GM18868 (cell line): ENCODE data around the gene KANSL1.
A peak's percentile ranks its signal among the peaks of the same experiment; 100 is the strongest.
"Not testable (repeated sequence)": the region's sequence is repeated elsewhere in the genome, so short reads cannot be mapped to it uniquely, and the experiment has no call there.

ENCODE experiments used
- ATAC-seq: cut with Tn5 transposase; IDR thresholded peaks from one replicate; pipeline ENCODE4 v1.9.1; 2021; ENCODE audit warnings: mild to moderate bottlenecking, moderate library complexity; ENCODE audit not compliant: unreplicated experiment

The KANSL1 gene

DNA sequence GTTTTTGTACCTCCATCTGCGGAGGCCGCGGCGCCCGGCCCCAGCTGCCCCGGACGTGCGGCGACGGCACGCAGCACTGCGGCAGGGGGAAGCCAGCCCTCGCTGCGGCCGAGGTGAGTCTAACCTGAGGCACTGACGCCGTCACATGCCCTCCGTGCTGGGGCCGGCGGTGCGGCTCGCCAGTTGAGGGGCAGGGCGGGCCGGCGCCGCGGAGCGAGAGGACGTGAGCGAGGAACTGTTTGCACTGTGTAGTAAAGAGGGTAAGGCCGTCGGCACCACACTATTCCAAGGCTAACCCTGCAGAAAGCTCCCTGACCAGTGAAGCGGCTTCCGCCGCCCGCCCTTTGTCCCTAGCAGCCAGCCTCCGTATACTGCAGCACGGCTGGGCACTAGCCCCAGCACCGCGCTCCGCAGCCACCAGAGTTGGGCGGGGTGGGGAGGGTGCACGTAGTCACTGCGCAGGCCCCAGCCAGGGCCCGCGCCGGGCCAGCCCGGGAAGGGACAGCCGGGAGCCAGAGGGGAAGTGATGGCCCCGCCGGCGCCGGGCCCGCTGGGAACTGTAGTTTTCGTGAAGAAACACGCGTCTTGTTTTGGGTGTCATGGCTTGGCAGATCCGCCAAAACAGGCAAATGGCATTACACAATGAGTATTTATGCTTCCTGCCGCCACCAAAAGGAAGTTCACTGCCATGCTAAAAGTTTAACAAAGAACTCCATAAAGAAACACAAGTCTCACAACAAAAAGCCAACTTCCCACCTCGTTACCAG, 580 bp upstream of the KANSL1 start:
- peak; percentile 65 for ATAC-seq

DNA sequence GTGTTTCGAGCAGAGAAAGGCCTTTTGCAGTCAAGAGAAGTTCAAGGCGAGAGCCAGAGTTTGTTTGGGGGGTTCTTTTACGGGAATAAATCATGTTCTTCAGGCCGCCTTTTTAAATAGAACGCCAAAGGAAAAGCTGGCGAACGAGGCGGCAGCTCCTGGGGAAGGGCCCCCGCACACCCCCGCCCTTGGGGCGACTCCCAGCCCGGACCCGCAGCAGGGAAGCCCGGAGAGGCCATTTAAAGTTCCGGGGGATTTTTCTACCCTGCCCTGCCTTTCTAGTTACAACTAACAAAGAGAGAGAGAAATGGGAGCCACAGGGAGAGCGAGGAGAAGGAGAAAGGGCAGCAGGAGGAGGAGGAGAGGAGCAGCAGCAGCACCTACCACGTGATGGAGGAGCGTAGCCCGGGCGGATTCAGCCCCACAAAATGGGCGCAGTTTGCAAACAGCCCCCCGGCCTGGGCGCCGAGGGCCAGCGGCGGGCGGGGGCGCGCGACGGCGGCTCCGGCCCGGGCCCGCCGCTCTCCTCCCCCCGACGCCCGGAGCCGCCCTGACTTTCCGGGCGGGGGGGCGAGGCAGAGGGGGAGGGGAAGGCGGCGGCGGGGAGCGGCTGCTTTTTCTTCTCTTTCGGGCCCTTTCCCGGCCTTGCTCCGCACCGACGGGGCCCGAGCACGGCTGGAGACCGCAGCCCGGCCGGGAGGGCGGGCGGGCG, 634 bp downstream of the KANSL1 start:
- ATAC-seq: peak; percentile 24

DNA sequence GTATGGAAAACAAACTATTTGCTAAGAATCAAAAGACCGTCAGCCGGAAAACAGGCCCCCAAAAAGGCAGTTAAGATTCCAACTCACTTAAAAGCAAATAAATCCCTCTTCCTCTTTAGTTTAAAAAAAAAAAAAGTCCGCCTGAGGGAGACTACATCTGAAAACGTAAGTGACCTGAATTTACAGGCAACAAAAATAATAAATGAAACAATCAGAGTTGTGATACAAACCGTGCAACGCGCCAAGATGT, 1.1 kb downstream of the KANSL1 start:
- ATAC-seq: no peak

DNA sequence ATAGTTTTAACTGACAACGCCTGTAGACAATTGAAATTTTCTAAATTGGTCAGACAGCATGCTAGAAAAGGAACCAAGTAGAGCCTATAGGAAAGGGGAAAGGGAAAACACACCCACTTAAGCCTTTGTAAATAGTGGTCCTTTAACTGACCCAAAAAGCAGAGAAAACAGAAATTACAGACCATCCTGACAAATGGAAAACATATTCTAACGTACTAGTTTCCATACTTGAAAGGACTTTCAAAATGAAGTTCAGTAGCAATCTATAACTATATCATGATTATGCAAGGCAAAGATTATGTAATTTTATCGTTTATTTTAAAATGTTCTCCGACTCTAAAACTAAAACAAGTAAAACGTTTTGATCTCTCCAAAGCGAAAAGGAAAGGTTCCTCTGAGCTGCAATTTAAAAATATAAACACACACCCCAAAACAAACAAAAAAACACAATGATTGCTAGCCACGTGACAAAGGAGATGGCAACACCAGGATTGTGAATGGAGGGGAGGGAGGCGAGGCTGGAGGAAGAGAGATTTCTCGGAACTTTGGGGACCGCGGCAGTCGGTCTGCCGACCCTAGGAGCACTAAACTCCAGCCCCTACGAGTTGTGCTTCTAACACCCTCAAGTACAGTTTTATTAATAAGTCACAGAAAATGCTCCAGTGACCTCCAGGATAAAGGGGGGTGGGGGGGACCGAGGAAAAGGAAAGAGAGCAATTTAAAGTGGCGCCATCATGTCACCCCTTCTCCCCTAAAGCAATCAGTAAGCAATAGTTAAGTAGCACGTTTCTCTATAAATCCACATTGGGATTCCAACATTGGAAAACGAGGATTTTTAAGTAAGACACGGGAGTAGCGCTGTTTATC, 1.7 kb downstream of the KANSL1 start:
- ATAC-seq: no peak

DNA sequence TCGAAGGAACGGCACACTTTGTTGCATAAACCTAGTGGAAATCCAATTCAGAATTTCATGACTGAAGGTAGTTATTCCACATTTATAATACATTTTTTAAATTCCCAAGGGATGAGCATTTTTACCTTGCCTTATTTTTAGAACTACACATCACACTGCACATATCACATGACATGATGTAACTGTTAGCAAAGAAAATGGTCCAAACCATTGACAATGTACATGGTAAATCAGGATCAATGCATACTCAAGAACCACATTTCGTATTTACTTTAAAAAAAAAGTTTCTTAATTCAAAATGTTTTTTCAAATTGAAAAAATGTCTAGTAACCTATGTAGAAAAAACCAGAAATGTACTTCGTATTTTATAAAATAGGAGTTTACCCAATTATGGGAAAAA, 2.5 kb downstream of the KANSL1 start:
- ATAC-seq: no peak

DNA sequence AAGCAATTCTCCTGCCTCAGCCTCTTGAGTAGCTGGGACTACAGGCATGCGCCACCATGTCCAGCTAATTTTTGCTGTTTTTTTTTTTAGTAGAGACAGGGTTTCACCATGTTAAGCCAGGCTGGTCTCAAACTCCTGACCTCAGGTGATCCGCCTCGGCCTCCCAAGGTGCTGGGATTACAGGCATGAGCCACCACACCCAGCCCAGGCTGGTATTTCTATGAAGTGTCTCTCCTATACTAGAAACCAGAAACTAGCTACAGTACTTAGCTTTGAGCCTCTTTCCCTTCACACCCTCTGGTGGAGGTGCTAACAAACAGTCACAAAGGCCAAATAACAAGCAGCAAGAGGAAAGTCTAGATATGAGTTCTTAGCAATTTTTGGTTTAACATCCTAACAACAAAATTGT, 6.4 kb downstream of the KANSL1 start:
- ATAC-seq: not testable (repeated sequence)

DNA sequence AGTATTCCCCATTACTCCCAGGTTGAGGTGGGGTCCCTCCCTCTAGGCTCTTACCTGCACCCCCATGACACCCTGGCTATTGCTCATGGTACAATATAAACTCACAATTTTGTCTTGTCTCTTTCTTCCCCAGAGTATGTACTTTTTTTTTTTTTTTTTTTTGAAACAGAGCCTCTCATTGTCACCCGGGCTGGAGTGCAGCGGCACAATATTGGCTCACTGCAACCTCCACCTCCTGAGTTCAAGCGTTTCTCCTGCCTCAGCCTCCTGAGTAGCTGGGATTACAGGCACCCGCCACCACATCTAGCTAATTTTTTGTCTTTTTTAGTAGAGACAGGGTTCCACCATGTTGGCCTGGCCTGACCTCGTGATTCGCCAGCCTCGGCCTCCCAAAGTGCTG, 8.5 kb downstream of the KANSL1 start:
- no peak for ATAC-seq

DNA sequence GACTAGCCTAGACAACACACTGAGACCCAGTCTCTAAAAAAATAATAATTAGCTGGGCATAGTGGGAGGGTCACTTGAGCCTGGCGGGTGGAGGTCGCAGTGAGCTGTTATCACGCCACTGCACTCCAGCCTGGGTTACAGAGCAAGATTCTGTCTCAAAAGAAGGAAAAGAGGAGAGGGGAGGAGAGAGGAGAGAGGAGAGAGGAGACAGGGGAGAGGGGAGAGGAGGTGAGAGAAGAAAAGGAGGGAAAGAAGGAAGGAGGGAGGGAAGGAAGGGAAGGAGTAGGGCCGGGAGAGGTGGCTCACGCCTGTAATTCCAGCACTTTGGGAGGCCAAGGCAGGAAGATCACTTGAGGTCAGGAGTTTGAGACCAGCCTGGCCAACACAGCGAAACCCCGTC, 9.8 kb downstream of the KANSL1 start:
- ATAC-seq: not testable (repeated sequence)

DNA sequence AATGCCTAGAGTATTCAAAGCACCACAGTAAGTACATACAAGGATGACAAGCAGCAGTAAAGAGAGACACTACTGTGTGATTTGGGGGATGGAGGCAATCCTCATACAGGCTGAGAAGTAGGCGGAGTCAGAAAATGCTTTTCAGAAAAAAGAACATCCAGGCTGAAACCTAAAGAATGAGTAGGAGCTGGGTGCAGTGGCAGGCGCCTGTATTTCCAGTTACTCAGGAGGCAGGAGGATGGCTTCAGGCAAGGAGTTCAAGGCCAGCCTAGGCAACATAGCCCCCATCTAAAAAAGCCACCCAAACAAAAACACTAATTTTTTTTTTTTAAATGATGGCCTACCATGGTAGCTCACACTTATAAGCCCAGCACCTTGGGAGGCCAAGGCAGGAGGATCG, 10.3 kb downstream of the KANSL1 start:
- no peak for ATAC-seq

DNA sequence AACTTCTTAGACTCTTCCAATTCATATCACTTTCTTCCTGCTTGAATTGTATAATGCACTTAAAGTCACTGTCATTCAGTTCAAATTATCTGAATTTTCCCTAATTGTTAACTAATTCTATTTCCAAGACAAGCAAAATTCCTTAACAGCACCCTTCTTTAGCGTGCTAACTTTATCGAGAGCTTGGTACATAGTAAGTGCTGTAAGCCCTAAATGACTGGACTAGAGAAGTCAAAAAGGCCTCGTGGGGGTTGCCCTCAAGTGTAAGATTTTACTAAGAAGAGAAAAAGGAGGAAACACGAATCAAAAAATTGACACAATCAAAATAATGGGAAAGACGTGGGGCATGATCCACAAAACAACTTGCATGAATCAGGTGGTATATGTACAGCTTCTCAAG, 11.3 kb downstream of the KANSL1 start:
- ATAC-seq: no peak

DNA sequence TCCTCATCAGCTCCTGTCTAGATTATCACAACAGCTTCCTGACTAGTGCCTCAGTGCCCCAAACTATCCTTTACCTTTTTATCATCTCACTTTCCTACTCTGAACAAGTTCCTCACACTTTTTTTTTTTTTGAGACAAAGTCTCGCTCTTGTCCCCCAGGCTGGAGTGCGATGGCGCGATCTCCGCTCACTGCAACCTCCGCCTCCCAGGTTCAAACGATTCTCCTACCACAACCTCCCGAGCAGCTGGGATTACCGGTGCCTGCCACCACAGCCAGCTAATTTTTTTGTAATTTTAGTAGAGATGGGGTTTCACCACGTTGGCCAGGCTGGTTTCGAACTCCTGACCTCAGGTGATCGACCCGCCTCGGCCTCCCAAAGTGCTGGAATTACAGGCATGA, 11.9 kb downstream of the KANSL1 start:
- ATAC-seq: not testable (repeated sequence)

DNA sequence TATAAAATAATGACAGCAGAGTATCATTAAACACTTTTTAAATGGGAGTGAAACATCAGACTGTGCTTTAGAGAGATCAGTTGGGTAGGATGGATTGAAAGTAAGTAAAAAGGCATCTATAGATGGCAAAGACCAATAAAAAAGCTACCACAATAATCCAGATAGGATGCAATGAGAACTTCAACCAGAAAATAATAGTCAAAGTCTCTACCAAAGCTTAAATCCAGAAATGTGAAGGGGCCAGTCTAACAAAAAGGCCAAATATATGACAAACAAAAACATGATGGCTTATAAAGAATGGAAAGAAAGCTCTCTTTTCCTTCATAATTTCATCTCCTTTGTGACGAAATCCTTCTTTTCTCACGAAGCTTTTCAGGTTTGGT, 12.3 kb downstream of the KANSL1 start:
- no peak for ATAC-seq

DNA sequence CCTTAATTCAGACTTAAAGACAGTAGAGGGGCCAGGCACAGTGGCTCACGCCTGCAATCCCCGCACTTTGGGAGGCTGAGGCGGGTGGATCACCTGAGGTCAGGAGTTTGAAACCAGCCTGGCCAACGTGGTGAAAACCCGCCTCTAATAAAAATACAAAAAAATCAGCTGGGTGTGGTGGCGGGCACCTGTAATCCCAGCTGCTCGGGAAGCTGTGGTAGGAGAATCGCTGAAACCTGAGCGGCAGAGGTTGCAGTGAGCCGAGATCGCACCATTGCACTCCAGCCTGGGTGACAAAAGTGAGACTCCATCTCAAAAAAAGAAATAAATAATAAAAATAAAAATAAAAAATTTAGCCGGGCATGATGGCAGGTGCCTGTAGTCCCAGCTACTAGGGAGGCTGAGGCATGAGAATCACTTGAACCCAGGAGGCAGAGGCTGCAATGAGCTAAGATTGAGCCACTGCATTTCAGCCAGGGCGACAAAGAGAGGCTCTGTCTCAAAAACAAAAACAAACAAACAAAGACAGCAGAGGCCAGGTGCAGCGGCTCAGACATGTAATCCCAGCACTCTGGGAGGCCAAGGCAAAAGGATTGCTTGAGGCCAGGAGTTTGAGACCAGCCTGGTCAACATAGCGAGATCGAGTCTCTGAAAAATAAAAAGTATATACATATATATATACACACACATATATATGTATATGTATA, 12.9 kb downstream of the KANSL1 start:
- not testable (repeated sequence) for ATAC-seq

DNA sequence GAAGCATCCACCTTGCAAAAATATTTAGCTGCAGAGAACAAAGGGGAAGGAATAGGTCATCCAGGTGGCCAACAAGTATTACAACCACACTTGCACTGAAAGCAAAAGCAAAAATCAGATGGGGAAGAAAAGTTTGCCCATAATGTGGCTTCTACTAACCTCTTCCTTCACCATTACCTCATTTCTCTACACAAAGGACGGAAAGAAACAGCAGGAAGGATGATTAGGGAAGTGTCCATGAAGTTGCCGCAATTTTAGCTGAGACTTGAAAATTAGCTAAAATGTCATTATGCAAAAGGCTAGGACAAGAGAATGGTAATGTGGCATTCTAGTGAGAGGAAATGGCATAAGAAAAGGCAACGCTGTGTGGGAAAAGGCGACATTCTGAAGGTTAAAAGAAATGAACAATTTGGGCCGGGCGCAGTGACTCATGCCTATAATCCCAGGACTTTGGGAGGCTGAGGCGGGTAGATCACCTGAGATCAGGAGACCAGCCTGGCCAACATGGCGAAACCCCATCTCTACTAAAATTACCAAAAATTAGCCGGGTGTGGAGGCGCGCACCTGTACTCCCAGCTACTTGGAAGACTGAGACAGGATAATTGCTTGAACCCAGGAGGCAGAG, 13.7 kb downstream of the KANSL1 start:
- ATAC-seq: no peak

DNA sequence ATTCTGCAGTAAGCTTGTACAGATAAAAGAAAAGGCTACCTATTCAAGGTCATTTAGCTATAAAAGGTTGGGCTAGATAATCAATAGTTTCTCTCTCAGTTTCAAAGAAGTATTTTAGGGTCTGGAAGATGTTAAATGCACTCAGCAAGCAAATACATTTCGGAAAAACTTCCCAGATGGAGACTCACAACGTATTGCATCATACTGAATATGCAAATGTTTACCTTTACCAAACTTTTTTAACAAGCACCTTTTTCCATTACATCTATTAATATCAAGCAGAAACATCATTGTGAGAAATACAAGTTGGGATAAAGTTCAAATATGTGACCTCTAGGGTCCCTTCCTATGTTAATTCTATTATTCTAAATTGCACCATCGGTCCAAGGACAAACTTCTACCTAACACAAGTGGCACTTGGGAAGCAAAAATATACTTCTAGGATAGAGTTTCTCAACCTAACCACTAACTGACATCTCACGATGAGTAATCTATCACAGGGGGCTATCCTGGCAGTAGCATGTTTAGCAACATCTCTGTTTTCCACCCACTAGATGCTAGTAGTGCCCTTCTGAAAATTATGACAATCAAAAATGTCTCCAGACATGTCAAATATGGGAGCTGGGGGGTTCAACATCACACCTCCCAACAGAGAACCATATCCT, 14.5 kb downstream of the KANSL1 start:
- no peak for ATAC-seq

DNA sequence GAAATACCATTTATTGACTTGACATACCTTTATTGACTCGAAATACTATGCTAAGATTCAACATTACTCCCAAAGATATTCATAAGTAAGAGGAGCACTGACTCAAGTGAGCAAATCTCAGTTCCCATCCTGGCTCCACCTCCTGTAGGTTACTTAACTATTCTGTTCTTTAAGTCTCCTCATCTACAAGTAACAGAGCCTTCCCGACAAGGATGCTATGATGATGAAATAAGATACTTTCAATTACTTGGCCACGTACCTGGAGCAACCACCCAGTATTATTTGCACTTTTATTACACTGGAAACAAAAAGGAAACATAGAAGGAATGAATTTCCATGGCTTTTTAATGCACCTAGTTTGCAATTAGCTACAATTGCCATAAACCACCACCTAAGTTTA, 16.3 kb downstream of the KANSL1 start:
- ATAC-seq: no peak

DNA sequence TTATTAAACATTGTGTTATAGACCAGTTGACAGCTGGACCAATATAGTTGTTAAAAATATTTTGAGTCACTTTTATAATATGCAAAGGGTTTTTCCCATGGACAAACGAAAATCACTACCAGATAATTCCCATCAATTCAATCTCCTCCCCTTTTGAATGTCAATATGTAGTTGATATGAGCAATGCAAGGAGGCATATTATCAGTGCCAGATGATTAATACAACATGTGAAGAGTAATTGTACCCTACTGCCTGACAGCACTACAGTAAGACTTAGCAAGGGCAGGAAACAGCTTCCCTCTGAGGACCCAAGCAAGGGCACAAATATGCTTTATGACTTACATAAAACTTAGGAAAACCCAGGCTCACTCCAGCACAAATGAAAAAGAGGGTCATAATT, 17.3 kb downstream of the KANSL1 start:
- ATAC-seq: no peak

DNA sequence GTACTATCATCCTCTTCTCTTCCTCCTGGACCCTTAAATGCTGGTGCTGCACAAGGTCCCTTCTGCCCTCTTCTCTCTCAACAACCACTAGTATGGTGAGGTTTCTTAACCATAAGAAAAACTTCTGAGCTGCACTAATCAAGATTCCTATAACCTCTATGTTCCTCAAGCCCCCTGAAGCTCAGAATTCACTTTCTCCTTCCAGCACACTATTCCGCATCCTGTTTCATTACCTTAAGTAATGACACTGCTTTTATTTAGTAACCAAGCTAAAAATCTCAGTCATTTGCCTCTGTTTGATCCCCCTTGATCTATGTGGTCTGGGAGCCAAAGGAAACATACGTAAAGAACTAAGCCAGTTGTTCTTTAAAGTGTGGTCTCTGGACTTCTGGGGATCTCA, 20.1 kb downstream of the KANSL1 start:
- no peak for ATAC-seq

DNA sequence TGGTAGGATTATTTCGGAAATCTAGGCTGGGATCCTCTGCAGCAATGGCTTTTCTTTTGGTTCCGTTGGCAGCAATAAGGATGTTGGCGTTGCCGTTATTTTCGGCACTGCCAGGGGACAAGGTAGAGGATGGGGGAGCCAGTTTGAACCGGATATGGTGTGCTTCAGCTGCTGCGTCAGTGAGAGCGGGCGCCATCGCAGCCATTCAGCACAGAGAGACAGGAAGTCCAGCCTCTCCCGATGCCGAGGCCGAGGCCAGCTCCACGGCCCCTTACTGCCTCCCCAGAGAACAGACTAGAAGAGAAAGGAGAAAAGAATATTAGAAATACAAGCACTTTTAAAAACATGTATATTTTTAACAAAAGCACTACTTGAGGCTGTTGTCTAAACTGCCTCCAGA, 21.3 kb downstream of the KANSL1 start:
- ATAC-seq: no peak
